SIG-M5 (cell line): ENCODE data around the gene OR5T2.
"Not testable (repeated sequence)": the region's sequence is repeated elsewhere in the genome, so short reads cannot be mapped to it uniquely, and the experiment has no call there.

Experiments
- DNase-seq: peaks from one replicate; lab custom pipeline; 2025; lab: John Stamatoyannopoulos, UW

The OR5T2 gene

DNA sequence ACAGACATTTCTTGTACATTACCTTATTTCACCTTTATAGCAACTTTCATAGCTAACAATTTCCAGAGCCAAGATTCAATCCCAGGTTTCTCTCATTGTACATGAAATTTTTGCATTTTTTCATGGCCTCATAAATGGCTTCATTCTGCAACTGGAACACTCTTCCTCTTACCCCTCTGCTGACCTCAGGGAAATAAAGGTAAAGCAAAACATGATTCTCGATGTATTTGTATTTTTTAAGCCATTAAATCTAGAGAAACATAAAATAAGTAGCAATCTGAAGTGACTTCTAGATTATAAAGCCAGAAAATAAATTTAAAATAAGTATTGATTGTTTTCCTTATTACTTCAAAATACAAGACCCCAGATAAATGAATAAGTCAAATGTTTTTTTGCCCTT, at the start of gene OR5T2:
OR5T2 (minus strand) TSS at position 101 of the 400 bp plus-strand sequence. CDS start 1,193 bp downstream, outside the sequence.
- DNase-seq, result no peak

DNA sequence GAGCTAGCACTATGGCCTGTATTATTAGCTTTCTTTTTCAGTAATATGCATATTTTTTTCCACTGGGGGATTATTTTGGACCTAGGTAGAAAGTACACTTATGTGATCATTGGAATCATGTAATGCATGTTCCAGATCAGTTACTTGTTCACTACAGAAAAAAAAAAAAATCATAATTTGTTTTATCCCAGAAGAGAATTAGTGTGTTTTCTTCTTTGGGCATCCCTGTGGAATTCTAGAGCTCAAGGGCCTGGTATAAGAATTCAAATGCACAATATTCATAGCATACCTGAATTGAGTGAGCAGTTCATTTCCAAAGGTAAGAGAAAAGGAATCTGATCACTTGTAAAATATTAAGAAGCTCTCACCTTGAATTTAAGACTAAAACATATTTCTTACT, 39.8 kb upstream of the OR5T2 start, which contains the start of gene OR5T1:
OR5T1 (plus strand) TSS at position 301 of the 400 bp plus-strand sequence. CDS start 1,485 bp downstream, outside the sequence.
- no peak for DNase-seq

DNA sequence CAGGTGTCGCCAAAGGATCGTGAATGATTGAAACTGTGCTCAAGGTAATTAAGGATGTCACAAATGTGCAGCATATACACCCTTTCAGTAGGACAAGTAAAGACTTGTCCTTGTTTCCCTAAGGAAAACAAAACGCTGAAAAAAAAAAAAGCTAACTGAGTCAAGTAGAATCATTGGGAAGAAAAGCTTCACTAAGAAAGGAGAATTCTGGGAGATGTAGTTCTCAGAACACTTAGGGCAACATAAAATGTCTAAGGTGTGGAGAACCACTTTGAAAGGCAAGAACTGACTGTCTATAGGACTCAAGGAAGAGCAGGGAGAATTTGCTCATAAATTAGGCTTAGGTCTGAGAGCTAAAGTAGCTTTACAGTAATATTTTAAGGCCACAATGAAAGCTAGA, 37.0 kb upstream of the OR5T2 start:
- DNase-seq, result no peak

DNA sequence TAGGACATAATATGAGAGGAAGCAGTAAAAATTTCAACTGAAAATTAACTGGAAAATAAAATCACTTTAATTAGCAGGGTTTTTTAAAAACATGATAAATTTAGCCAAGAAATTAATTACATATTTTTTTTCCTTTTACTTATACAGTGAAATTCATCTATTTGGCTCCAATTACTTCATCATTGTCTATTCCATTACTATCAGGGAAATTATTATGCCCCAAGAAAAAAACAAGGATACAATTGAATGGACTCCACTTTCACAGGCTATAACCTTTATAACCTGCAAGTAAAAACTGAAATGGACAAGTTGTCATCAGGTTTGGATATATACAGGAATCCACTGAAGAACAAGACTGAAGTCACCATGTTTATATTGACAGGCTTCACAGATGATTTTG, 17.9 kb upstream of the OR5T2 start, which contains the start of gene OR5T3:
OR5T3 (plus strand) TSS at position 301 of the 400 bp plus-strand sequence; CDS start at position 301, 0 bp downstream.
- no peak for DNase-seq

DNA sequence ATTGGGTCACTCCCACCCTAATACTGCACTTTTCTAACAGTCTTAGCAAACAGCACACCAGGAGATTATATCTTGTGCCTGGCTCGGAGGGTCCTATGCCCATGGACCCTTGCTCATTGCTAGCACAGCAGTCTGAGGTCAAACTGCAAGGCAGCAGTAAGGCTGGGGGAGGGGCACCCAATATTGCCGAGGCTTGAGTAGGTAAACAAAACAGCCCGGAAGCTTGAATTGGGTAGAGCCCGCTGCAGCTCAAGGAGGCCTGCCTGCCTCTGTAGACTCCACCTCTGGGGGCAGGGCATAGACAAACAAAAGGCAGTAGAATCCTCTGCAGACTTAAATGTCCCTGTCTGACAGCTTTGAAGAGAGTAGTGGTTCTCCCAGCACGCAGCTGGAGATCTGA, 14.3 kb downstream of the OR5T2 start:
- not testable (repeated sequence) for DNase-seq

DNA sequence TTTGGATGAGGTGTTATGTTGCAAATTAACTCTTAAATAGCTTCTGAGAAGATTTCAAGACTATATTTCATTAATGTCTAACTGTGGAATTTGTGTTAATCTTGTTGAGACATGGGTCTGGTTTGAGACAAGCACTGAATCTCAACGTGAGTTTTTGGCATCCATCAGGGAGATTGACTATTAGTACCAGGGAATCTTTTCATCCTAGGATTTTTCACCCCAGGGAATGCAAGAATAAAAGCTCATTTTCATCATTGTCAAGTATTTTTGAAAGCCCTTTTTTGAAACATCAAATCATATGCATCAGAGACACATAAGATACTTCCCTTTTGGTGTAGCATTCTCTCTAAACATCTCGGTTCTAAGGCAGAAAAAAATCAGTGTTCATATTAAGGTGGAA, 19.5 kb downstream of the OR5T2 start:
- no peak for DNase-seq

DNA sequence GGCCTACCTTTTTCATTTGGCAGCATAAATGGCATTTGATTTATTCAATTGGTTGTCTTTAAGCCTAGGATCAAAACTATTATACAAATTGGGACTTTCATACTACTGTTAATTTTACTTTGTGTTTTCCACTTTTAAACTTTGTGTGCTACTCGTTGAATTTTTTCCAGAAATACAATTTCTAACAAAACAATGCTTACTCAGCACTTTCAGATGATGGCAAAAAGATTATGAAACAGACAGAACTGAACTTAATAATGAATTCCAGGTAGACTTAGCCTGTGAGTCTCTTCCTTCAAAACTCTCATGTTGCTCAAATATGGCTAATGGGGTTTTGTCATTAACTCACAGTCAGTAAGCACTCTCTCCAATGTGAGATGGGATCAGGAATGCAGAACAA, 26.3 kb downstream of the OR5T2 start:
- no peak for DNase-seq

DNA sequence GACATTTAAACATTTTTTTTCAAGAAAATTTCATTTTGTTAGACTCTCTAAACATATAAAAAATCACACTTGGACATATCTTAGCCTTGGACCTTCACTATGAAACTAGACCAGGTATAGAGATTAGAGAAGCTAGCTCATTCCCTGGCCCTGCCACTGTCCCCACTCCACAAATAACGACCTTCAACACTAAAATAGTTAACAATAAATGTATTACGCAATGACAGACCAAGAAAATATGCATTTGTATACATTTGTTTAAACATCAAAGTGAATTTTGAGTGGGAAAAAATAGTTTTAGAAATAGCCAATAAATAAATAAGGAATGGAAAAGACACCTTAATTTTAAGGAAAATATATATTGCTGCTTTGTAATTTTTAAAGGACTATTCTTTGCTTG, 36.7 kb downstream of the OR5T2 start:
- no peak for DNase-seq

DNA sequence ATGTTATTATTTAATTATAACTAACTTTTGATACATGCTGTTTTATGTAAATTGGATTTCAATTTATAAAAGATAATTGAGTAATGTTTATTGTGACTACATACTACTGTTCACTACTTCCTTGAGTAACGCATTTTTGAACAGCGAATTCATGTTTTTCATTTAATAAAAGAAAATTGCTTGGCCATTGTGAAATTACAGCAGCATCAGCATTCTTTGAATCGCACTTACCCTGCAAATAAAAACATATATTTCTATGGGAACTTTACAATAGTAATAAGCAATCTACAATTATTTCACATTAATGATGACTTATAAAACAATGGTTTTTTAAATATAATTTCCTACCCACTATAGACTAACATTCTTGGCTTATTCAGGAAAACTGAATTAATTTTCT, 37.4 kb downstream of the OR5T2 start:
- DNase-seq, result no peak

DNA sequence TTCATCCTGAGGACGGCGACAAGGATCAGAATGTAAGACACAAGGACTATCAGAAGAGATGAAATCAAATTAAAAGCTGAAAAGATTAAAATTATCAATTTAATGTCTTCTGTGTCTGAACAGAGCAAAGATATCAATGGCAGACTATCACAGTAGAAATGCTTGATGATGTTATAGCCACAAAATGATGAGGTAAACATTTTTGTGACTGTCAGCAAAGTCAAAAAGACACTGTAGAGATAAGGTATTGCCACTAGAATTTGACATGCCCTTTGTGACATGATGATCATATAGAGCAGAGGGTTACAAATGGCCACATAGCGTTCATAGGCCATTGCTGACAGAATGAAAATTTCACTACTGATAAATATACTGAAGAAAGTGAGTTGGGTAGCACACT, 45.5 kb downstream of the OR5T2 start:
- no peak for DNase-seq

DNA sequence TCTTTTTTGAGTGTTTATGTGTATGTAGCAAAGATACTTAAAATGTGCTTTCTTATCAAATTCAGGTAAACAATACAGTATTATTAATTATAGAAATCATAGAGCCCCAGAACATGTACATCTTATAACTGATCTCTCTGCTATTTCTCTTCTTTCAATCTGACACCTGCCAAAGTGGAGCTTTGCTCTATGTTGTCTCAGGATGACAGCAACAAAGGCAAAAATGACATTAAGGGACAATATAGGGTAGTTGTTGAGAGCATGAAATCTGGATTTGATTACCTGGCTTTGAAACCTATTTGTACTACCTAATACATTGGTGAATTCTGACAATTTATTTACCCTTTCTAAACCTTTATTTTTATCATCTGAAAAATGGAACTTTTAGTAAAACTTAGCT, 50.6 kb downstream of the OR5T2 start:
- DNase-seq, result no peak
